CD4-positive, alpha-beta T cell treated with Interleukin-17A for 1 hour (primary cell): ENCODE measurements around the gene MYH9.

Experiments
- DNase-seq: peaks from one replicate; pipeline ENCODE4 v3.0.0-alpha.2; 2020

The MYH9 gene

GRCh38 chr22:36329254-36330078 is 58.3 kb downstream of the MYH9 start:
- peak; percentile 72 for DNase-seq

GRCh38 chr22:36328635-36329253 is 59.0 kb downstream of the MYH9 start:
- DNase-seq: no peak

- DNase-seq: no peak
These were observed 59.7 kb downstream of the MYH9 start for GRCh38 chr22:36327922-36328551.

- no peak for DNase-seq
These were observed 61.3 kb downstream of the MYH9 start for GRCh38 chr22:36326178-36327161.

GRCh38 chr22:36325154-36326031 is 62.4 kb downstream of the MYH9 start:
- no peak for DNase-seq

GRCh38 chr22:36324414-36324813 is 63.4 kb downstream of the MYH9 start:
- no peak for DNase-seq

GRCh38 chr22:36323855-36324331 is 63.9 kb downstream of the MYH9 start:
- no peak for DNase-seq

GRCh38 chr22:36323182-36323854 is 64.4 kb downstream of the MYH9 start:
- no peak for DNase-seq

GRCh38 chr22:36322602-36322915 is 65.2 kb downstream of the MYH9 start:
- DNase-seq: no peak

- no peak for DNase-seq
These were observed 65.8 kb downstream of the MYH9 start for GRCh38 chr22:36321797-36322601.

- no peak for DNase-seq
These were observed 67.2 kb downstream of the MYH9 start for GRCh38 chr22:36320553-36320952.

- DNase-seq: no peak
These were observed 67.9 kb downstream of the MYH9 start for GRCh38 chr22:36319595-36320497.

- no peak for DNase-seq
These were observed 69.3 kb downstream of the MYH9 start for GRCh38 chr22:36318442-36318841.

GRCh38 chr22:36317658-36318271 is 70.0 kb downstream of the MYH9 start:
- DNase-seq: no peak

- DNase-seq: no peak
These were observed 71.3 kb downstream of the MYH9 start for GRCh38 chr22:36316419-36316818.

- DNase-seq: no peak
These were observed 72.4 kb downstream of the MYH9 start for GRCh38 chr22:36315325-36315724.

GRCh38 chr22:36311386-36312085 is 76.2 kb downstream of the MYH9 start:
- DNase-seq: no peak

GRCh38 chr22:36308880-36309279 is 78.9 kb downstream of the MYH9 start:
- DNase-seq: no peak
